Smooth muscle cell of trachea (primary cell): ENCODE data around the gene FLYWCH2. TPM values are rescaled to one million over a fixed set of nuclear protein-coding genes. Genes with fewer than 3 reads are reported as not detected.

Experiments used
- total RNA-seq: library from RNA; depleted of rRNA; stranded (reverse); fragments of >200 nt; gene quantifications from 2 replicates; pipeline ENCODE4 v1.2.1, GENCODE V29; 2014

The FLYWCH2 gene, protein sequence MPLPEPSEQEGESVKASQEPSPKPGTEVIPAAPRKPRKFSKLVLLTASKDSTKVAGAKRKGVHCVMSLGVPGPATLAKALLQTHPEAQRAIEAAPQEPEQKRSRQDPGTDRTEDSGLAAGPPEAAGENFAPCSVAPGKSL
- total RNA-seq = 73.9 and 77.1 TPM in 2 replicates

DNA sequence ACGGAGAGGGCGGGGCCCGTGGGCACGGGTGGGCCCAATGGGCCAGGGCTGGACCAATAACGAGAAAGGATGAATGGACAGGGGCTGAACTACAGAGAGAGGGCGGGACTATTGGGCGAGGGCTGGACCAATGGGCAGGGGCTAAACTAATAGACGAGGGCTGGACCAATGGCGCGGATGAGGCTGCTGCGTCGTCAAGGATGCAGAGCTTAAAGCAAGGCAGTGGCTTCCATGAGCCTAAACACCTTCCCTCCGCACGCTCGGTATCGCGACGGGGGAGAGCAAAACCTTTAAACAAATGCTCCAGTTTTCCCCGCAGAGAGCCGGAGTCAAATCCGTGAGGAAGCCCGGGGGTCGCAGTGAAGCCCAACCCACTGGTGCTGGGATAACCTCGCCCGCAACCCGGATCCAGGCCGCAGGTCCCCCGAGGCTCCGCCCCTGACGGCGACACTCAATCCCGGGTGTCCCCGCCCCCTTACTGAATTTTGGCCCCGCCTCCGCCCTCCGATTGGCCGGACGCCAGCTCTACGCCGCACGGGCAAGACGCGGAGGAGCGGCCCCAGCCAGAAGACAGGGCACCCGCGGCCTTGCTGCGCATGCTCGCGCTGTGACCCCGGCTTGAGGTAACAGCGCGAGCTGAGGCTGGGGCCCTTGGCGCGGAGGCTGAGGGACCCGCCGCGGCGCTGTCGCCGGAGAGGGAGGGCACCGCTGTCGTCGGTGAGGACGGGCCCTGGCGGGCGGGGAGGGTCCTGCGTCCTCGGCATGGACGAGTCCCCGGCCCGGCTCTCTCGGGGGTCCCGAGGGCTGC lies at the start of gene FLYWCH2:
Gene FLYWCH2, plus strand, starts transcription at position 566 of the 808 bp plus-strand sequence. CDS start 13,235 bp downstream, outside the sequence.

DNA sequence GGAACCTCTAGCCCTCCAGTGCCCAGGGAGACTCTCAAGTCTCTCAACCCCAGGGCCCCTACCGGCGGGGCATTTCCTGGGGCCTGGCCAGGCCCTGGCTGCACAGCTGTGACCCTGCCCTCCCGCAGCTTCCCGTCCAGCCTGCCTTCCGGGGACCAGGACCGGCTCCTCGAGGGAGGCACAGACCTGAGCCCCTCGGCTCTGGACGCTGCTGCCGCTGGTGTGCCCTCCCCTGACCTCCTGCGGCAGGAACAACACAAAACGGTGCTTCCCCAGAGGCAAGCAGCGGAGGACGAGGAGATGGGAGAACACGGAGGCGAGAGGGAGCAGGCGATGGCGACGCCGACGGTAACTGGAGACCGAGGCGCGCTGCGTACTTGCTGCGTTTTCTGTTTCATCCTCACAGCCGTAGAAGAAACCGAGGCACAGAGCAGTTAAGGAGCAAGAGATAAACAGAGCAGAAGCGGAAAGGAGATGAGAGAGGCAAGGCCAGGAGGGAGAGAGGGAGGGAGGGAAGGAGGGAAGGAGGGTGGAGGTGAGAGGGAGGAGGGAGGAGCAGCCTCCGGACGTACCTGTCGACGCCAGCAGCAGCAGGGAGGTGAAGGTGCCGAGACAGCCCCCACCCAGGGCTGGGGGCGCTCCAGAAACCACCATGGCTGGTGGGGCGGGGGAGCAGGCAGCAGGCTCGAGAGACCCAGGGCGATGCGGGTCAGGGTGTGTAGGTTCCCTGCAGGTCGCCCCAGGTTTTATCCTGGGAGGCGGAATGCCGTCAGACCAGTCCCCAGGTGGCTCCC lies 25.4 kb upstream of the FLYWCH2 start, which contains the start of gene PRSS22:
Gene PRSS22, minus strand, starts transcription at position 720 of the 794 bp plus-strand sequence. Its CDS starts 66 bp downstream, at position 654.

DNA sequence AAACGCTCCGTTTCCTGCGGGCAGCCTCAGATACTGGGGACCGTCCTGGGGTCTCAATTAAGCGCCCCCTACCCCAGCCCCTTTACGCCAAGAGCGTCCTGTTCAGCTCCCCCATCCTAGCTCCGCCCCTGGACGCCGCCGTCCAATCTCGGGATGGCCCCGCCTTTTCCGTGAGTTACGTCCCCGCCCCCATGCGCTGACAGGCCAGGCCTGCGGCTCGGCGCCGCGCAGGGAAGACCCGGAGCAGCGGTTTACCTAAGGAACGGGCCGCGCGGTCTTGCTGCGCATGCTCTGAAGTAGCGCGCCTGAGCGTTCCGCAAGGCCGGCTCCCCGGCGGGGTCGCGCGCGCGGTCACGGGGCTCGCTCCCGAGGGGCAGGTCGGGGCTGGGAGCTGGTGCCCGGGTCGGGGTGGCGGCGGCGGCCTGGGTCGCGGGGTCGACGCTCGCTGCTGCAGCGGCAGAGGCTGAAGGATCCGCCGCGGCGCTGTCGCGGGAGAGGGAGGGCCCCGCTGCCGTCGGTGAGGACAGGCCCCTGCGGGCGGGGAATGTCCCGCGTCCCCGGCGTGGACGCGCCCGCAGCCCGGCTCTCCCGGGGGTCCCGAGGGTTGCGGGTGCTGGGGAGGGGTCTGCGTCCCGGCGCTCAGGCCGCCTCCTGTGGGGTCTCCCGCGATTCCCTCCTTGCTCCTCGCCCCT lies 28.8 kb downstream of the FLYWCH2 start, which contains the start of gene FLYWCH1:
Gene FLYWCH1, plus strand, starts transcription at position 294 of the 692 bp plus-strand sequence. CDS start 17,755 bp downstream, outside the sequence.

Other genes starting within 250 kb of the FLYWCH2 start
- gene KCTD5, start 200.7 kb upstream of the FLYWCH2 start, total RNA-seq = 17.6 and 25.6 TPM in 2 replicates
- gene PRSS27, start 163.0 kb upstream of the FLYWCH2 start, total RNA-seq = 0.58 and 1.3 TPM in 2 replicates
- gene SRRM2, start 130.6 kb upstream of the FLYWCH2 start, total RNA-seq = 71.9 and 83.0 TPM in 2 replicates
- gene ELOB, start 105.9 kb upstream of the FLYWCH2 start, total RNA-seq = 303 and 308 TPM in 2 replicates
- gene PRSS33, start 95.7 kb upstream of the FLYWCH2 start, total RNA-seq = not detected in 2 replicates
- gene PRSS41, start 84.7 kb upstream of the FLYWCH2 start, total RNA-seq = not detected in 2 replicates
- 0.44 and 2.0 TPM in 2 replicates for gene PRSS21, start 66.0 kb upstream of the FLYWCH2 start, total RNA-seq
- gene ZG16B, start 52.9 kb upstream of the FLYWCH2 start, total RNA-seq = not detected in 2 replicates
- gene PRSS22, start 25.0 kb upstream of the FLYWCH2 start, total RNA-seq = not detected in 2 replicates
- gene FLYWCH1, start 28.7 kb downstream of the FLYWCH2 start, total RNA-seq = 46.4 and 77.6 TPM in 2 replicates
- 0.17 TPM in 1 of 2 replicates, not detected in the other for gene KREMEN2, start 81.1 kb downstream of the FLYWCH2 start, total RNA-seq
- gene PAQR4, start 86.1 kb downstream of the FLYWCH2 start, total RNA-seq = 2.5 and 6.5 TPM in 2 replicates
- gene PKMYT1, start 97.2 kb downstream of the FLYWCH2 start, total RNA-seq = 0.83 and 9.9 TPM in 2 replicates
- gene CLDN9, start 129.7 kb downstream of the FLYWCH2 start, total RNA-seq = under 0.01 TPM in 1 of 2 replicates, not detected in the other
- gene CLDN6, start 135.0 kb downstream of the FLYWCH2 start, total RNA-seq = 0.15 TPM in 1 of 2 replicates, not detected in the other
- 91.0 and 208 TPM in 2 replicates for gene TNFRSF12A, start 137.2 kb downstream of the FLYWCH2 start, total RNA-seq
- gene HCFC1R1, start 140.7 kb downstream of the FLYWCH2 start, total RNA-seq = 12.5 and 73.4 TPM in 2 replicates
- gene THOC6, start 140.8 kb downstream of the FLYWCH2 start, total RNA-seq = 20.0 and 26.9 TPM in 2 replicates
- gene BICDL2, start 153.7 kb downstream of the FLYWCH2 start, total RNA-seq = 0.17 TPM in 1 of 2 replicates, not detected in the other
- 0.15 TPM in 1 of 2 replicates, not detected in the other for gene MMP25, start 163.3 kb downstream of the FLYWCH2 start, total RNA-seq
- gene IL32, start 182.4 kb downstream of the FLYWCH2 start, total RNA-seq = 2.6 and 14.2 TPM in 2 replicates
- 0.17 TPM in 1 of 2 replicates, not detected in the other for gene ZSCAN10, start 216.1 kb downstream of the FLYWCH2 start, total RNA-seq
- gene ZNF205, start 229.4 kb downstream of the FLYWCH2 start, total RNA-seq = 17.6 and 25.1 TPM in 2 replicates